IMR-90 (cell line): ENCODE measurements around the gene TSC1. TPM values are rescaled to one million over a fixed set of nuclear protein-coding genes. Genes with fewer than 3 reads are reported as not detected.

Experiments
- ATAC-seq: fragments of 200-7000 bp; cut with Tn5 transposase; 2 replicates; pipeline ENCODE4 v1.9.1; 2020; ENCODE audit warnings: low read depth, mild to moderate bottlenecking, moderate library complexity
- BruUV-seq: library from RNA; stranded (reverse); fragments of 400-500 nt; replicated peaks from 2 replicates; lab custom pipeline; 2021; lab: Mats Ljungman, UMichigan
- CTCF ChIA-PET: fragments of 300-600 bp; formaldehyde crosslinking; extraction: SDS; loops from one replicate; lab custom pipeline; 2021; ENCODE audit warnings: antibody characterized with exemption; lab: Yijun Ruan, JAX
- POLR2A ChIA-PET: fragments of 300-600 bp; sonication (Branson Sonifier 250); formaldehyde crosslinking; loops from one replicate; lab custom pipeline; 2022; ENCODE audit warnings: antibody characterized with exemption; ENCODE audit not compliant: unreplicated experiment; lab: Charles Lee
- DNase-seq: peaks from one replicate; pipeline ENCODE4 v3.0.0; 2013
- H2AFZ ChIP-seq: replicated peaks from 2 replicates; pipeline ENCODE3; 2013; ENCODE audit warnings: low read length, mild to moderate bottlenecking; ENCODE audit not compliant: poor library complexity
- H2AK5ac ChIP-seq: 2 replicates; pipeline ENCODE4 v1.6.1; 2013; ENCODE audit warnings: low read depth, low read length, inconsistent platforms
- H2AK9ac ChIP-seq: replicated peaks from 2 replicates; pipeline ENCODE3; 2013; ENCODE audit warnings: mild to moderate bottlenecking, low read depth, low read length, moderate library complexity; ENCODE audit not compliant: poor library complexity
- H2BK120ac ChIP-seq: 2 replicates; pipeline ENCODE4 v1.6.1; 2013; ENCODE audit warnings: low read depth, low read length, inconsistent platforms
- H2BK15ac ChIP-seq: 3 replicates; pipeline ENCODE4 v1.6.1; 2013; ENCODE audit warnings: low read depth, low read length, inconsistent platforms
- H2BK20ac ChIP-seq: 2 replicates; pipeline ENCODE4 v1.6.1; 2013; ENCODE audit warnings: low read depth, mild to moderate bottlenecking, inconsistent platforms, low read length, moderate library complexity
- H2BK5ac ChIP-seq: 2 replicates; pipeline ENCODE4 v1.6.1; 2013; ENCODE audit warnings: mild to moderate bottlenecking, low read depth, low read length, inconsistent platforms; ENCODE audit not compliant: poor library complexity, severe bottlenecking
- H3K14ac ChIP-seq: replicated peaks from 2 replicates; pipeline ENCODE4 v1.6.1; 2013; ENCODE audit warnings: low read depth, low read length, inconsistent platforms
- H3K18ac ChIP-seq: 2 replicates; pipeline ENCODE4 v1.6.1; 2013; ENCODE audit warnings: low read depth, low read length, control low read depth
- H3K23ac ChIP-seq: 2 replicates; pipeline ENCODE4 v1.6.1; 2013; ENCODE audit warnings: low read depth, low read length, inconsistent platforms
- H3K27ac ChIP-seq: 2 replicates; pipeline ENCODE4 v1.5.1; 2013; ENCODE audit warnings: mild to moderate bottlenecking, control low read depth, low read length; ENCODE audit not compliant: insufficient read depth
- H3K27me3 ChIP-seq: 2 replicates; pipeline ENCODE4 v1.6.1; 2013; ENCODE audit warnings: low read length; ENCODE audit not compliant: control insufficient read depth, insufficient read depth
- H3K36me3 ChIP-seq: 2 replicates; pipeline ENCODE4 v1.6.1; 2013; ENCODE audit warnings: low read length, mixed read lengths; ENCODE audit not compliant: control insufficient read depth, insufficient read depth
- H3K4ac ChIP-seq: 2 replicates; pipeline ENCODE4 v1.6.1; 2013; ENCODE audit warnings: low read depth, low read length, inconsistent platforms
- H3K4me1 ChIP-seq: 2 replicates; pipeline ENCODE4 v1.6.1; 2013; ENCODE audit warnings: low read length, mixed read lengths; ENCODE audit not compliant: control insufficient read depth, insufficient read depth
- H3K4me2 ChIP-seq: 2 replicates; pipeline ENCODE4 v1.6.1; 2013; ENCODE audit warnings: low read depth, mild to moderate bottlenecking, control low read depth, low read length, moderate library complexity
- H3K4me3 ChIP-seq: 2 replicates; pipeline ENCODE4 v1.5.1; 2013; ENCODE audit warnings: low read depth, mild to moderate bottlenecking, control low read depth, low read length, moderate library complexity; ENCODE audit not compliant: insufficient read depth
- H3K56ac ChIP-seq: 2 replicates; pipeline ENCODE4 v1.6.1; 2013; ENCODE audit warnings: low read length, inconsistent platforms; ENCODE audit not compliant: insufficient read depth; ENCODE audit errors: extremely low read depth
- H3K79me1 ChIP-seq, 2 experiments: 2 replicates each; pipeline ENCODE4 v1.6.1; 2013; ENCODE audit warnings: low read length in 2 of 2, inconsistent platforms in 1 of 2, low read depth in 1 of 2
- H3K9ac ChIP-seq: 2 replicates; pipeline ENCODE4 v1.6.1; 2013; ENCODE audit warnings: low read depth, low read length, control low read depth
- H3K9me1 ChIP-seq: 2 replicates; pipeline ENCODE4 v1.6.1; 2013; ENCODE audit warnings: low read length, inconsistent platforms; ENCODE audit not compliant: insufficient read depth
- H3K9me3 ChIP-seq: 2 replicates; pipeline ENCODE4 v1.6.1; 2013; ENCODE audit warnings: low read length; ENCODE audit not compliant: control insufficient read depth, insufficient read depth
- H4K20me1 ChIP-seq: 2 replicates; pipeline ENCODE4 v1.6.1; 2013; ENCODE audit warnings: low read length, inconsistent platforms; ENCODE audit not compliant: insufficient read depth
- H4K5ac ChIP-seq: 2 replicates; pipeline ENCODE4 v1.6.1; 2013; ENCODE audit warnings: mild to moderate bottlenecking, low read depth, low read length, control low read depth
- H4K8ac ChIP-seq, 2 experiments: 2 replicates each; pipeline ENCODE4 v1.6.1; 2013; ENCODE audit warnings: low read depth in 2 of 2, low read length in 2 of 2, control low read depth in 1 of 2, inconsistent platforms in 1 of 2
- H4K91ac ChIP-seq: 2 replicates; pipeline ENCODE4 v1.6.1; 2013; ENCODE audit warnings: low read depth, low read length, inconsistent platforms; ENCODE audit not compliant: insufficient read depth
- BHLHE40 ChIP-seq: fragments of 150-350 bp; IDR thresholded peaks from 2 replicates; pipeline ENCODE4 v1.6.1; 2016; ENCODE audit warnings: mild to moderate bottlenecking, low read depth, low read length
- CEBPB ChIP-seq: IDR thresholded peaks from 2 replicates; pipeline ENCODE4 v1.6.1; 2012; ENCODE audit warnings: low read depth, low read length, improper control_type of control experiment
- CHD1 ChIP-seq: IDR thresholded peaks from 2 replicates; pipeline ENCODE4 v1.6.1; 2012; ENCODE audit warnings: low read depth, low read length, improper control_type of control experiment
- CTCF ChIP-seq: conservative IDR thresholded peaks from 2 replicates; pipeline ENCODE4 v1.5.1; 2012; ENCODE audit warnings: mild to moderate bottlenecking, low read depth, low read length, improper control_type of control experiment
- FOS ChIP-seq: fragments of 150-350 bp; IDR thresholded peaks from 2 replicates; pipeline ENCODE4 v1.6.1; 2016; ENCODE audit warnings: low read depth, low read length
- MAFK ChIP-seq: IDR thresholded peaks from 2 replicates; pipeline ENCODE4 v1.6.1; 2012; ENCODE audit warnings: low read depth, low read length, improper control_type of control experiment
- MAZ ChIP-seq: IDR thresholded peaks from 2 replicates; pipeline ENCODE4 v1.6.1; 2012; ENCODE audit warnings: low read depth, mild to moderate bottlenecking, low read length, improper control_type of control experiment, moderate library complexity, borderline replicate concordance
- MXI1 ChIP-seq: IDR thresholded peaks from 2 replicates; pipeline ENCODE4 v1.6.1; 2012; ENCODE audit warnings: low read depth, mild to moderate bottlenecking, low read length, moderate library complexity, borderline replicate concordance
- NFE2L2 ChIP-seq: fragments of 150-350 bp; IDR thresholded peaks from 2 replicates; pipeline ENCODE4 v1.6.1; 2016; ENCODE audit warnings: low read depth, mild to moderate bottlenecking, low read length
- POLR2A ChIP-seq: IDR thresholded peaks from 2 replicates; pipeline ENCODE4 v1.6.1; 2012; ENCODE audit warnings: mild to moderate bottlenecking, low read depth, low read length
- RAD21 ChIP-seq: IDR thresholded peaks from 2 replicates; pipeline ENCODE4 v1.6.1; 2012; ENCODE audit warnings: low read length, improper control_type of control experiment
- RCOR1 ChIP-seq: IDR thresholded peaks from 2 replicates; pipeline ENCODE4 v1.6.1; 2012; ENCODE audit warnings: mild to moderate bottlenecking, low read length, improper control_type of control experiment; ENCODE audit not compliant: insufficient replicate concordance
- RFX5 ChIP-seq: IDR thresholded peaks from 2 replicates; pipeline ENCODE4 v1.8.0; 2012; ENCODE audit warnings: low read depth, mild to moderate bottlenecking, low read length, moderate library complexity
- SMC3 ChIP-seq: fragments of 150-350 bp; IDR thresholded peaks from 2 replicates; pipeline ENCODE4 v1.6.1; 2016; ENCODE audit warnings: low read depth, mild to moderate bottlenecking, antibody characterized with exemption, low read length, moderate library complexity
- WGBS, 2 experiments: methylation state at CpG; one replicate each; pipeline versions ENCODE4 v1.1.5 to v1.1.7; 2013; ENCODE audit warnings: missing lambda C conversion rate in 2 of 2; ENCODE audit not compliant: insufficient read length in 1 of 2; ENCODE audit errors: extremely low coverage in 2 of 2; 5-methylcytosine and 5-hydroxymethylcytosine counted together
- dilution Hi-C: fragments of 300-500 bp; cut with HindIII; formaldehyde crosslinking; loops from one replicate; pipeline ENCODE4 v1.14.3; 2018; ENCODE audit warnings: low sequenced_read_pairs; ENCODE audit not compliant: unreplicated experiment
- in situ Hi-C: fragments of 300-500 bp; cut with MboI; formaldehyde crosslinking; loops from 3 replicates; pipeline ENCODE4 v1.14.3; 2019; ENCODE audit warnings: low sequenced_read_pairs, inconsistent platforms, mixed read lengths
- intact Hi-C: fragments of 100-400 bp; cut with micrococcal nuclease; formaldehyde crosslinking; loops from 2 replicates; pipeline ENCODE4 v1.10.0; 2022
- polyA plus RNA-seq, 3 experiments: library from polyadenylated mRNA; depleted of rRNA; stranded (reverse); fragments of >200 nt; gene quantifications; 2 replicates each; pipeline ENCODE4 v1.2.3, GENCODE V29; 2012; ENCODE audit warnings: low replicate concordance in 1 of 3
- total RNA-seq: library from RNA; depleted of rRNA; stranded (reverse); fragments of >200 nt; gene quantifications from 2 replicates; pipeline ENCODE4 v1.2.3, GENCODE V29; 2012
- TF ChIP-seq, protein P1 (sequence below): fragments of 150-350 bp; IDR thresholded peaks from 2 replicates; pipeline ENCODE4 v1.6.1; 2016; ENCODE audit warnings: low read depth, mild to moderate bottlenecking, low read length, moderate library complexity, borderline replicate concordance
- TF ChIP-seq, protein P2 (sequence below): fragments of 150-350 bp; IDR thresholded peaks from 2 replicates; pipeline ENCODE4 v1.6.1; 2017; ENCODE audit warnings: mild to moderate bottlenecking, antibody characterized with exemption, low read length, low read depth

The TSC1 gene
- total and polyA plus RNA-seq, 2 of the 4 experiments (the other 2 are of a cell fraction) = 25.7 to 56.3 TPM

DNA sequence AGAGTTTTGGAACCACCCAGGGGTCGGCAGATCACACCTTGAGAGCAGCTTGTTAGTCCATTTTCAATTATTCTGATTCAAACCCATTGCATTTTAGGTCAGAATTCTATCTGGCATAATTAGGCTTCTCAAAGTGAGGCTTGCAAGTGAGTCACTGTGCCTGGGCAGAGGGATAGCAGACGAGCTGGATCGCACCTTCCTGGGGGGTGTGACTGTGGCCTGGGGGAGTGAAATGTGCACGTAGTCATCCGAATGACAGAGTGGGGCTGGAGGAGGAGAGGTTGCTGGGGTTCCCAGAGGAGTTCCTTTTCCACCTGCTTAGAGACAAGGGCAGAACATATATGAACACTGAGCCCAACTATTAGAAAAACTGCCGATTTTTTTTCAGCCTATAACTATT is 34.0 kb downstream of the TSC1 start:
- ATAC-seq (no peak), DNase-seq (no peak)
- intact Hi-C loops (no loop called here), dilution Hi-C loops (no loop called here), in situ Hi-C loops (no loop called here)
- Histone ChIP-seq H3K9ac (no peak overlapping the region), H4K8ac (no peak overlapping the region), H3K36me3 (peaks cover 37% of the 10 kb centered on the region), H3K79me1 (no peaks in the 10 kb centered on the region), H3K14ac (no peak overlapping the region), H3K9me1 (no peaks in the 10 kb centered on the region), H2BK20ac (no peak overlapping the region), H3K4ac (no peak overlapping the region), H2BK15ac (no peak overlapping the region), H3K4me2 (no peak overlapping the region), H3K23ac (no peak overlapping the region), H2AK9ac (no peak overlapping the region), H2BK120ac (no peak overlapping the region), H4K5ac (no peak overlapping the region), H3K18ac (no peak overlapping the region), H2AFZ (no peak overlapping the region), H4K91ac (no peak overlapping the region), H4K20me1 (no peaks in the 10 kb centered on the region), H3K9me3 (no peaks in the 10 kb centered on the region), H3K4me3 (no peak overlapping the region), H3K27me3 (no peaks in the 10 kb centered on the region), H3K56ac (no peak overlapping the region), H3K4me1 (no peaks in the 10 kb centered on the region), H3K27ac (no peak overlapping the region), H2AK5ac (no peak overlapping the region), H2BK5ac (no peak overlapping the region)
- no peak for TF ChIP-seq RFX5
- no peak for TF ChIP-seq BHLHE40
- TF ChIP-seq MAFK = no peak
- TF ChIP-seq, protein P1, sequence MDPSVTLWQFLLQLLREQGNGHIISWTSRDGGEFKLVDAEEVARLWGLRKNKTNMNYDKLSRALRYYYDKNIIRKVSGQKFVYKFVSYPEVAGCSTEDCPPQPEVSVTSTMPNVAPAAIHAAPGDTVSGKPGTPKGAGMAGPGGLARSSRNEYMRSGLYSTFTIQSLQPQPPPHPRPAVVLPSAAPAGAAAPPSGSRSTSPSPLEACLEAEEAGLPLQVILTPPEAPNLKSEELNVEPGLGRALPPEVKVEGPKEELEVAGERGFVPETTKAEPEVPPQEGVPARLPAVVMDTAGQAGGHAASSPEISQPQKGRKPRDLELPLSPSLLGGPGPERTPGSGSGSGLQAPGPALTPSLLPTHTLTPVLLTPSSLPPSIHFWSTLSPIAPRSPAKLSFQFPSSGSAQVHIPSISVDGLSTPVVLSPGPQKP = no peak
- no peak for TF ChIP-seq CEBPB
- no peak for TF ChIP-seq MAZ
- TF ChIP-seq RCOR1 = no peak
- no peak for TF ChIP-seq FOS
- no peak for TF ChIP-seq POLR2A
- no peak for TF ChIP-seq CHD1
- TF ChIP-seq RAD21 = no peak
- no peak for TF ChIP-seq MXI1
- no peak for TF ChIP-seq CTCF
- no peak for TF ChIP-seq NFE2L2
- TF ChIP-seq SMC3 = no peak
- TF ChIP-seq, protein P2, sequence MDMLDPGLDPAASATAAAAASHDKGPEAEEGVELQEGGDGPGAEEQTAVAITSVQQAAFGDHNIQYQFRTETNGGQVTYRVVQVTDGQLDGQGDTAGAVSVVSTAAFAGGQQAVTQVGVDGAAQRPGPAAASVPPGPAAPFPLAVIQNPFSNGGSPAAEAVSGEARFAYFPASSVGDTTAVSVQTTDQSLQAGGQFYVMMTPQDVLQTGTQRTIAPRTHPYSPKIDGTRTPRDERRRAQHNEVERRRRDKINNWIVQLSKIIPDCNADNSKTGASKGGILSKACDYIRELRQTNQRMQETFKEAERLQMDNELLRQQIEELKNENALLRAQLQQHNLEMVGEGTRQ = no peak
- ChIA-PET CTCF (interaction anchor here (1.3 kb wide), 1 partner anchor 8 kb away, joined by 3 read pairs; no protein-coding TSS in a partner anchor), POLR2A (no interaction called here)
- no TSS peak for BruUV-seq
- WGBS, 2 experiments = no CpG with 5 or more reads among the region's 6 CpGs
